ENCODE data around the gene ARHGAP26.

Gene ARHGAP26

DNA sequence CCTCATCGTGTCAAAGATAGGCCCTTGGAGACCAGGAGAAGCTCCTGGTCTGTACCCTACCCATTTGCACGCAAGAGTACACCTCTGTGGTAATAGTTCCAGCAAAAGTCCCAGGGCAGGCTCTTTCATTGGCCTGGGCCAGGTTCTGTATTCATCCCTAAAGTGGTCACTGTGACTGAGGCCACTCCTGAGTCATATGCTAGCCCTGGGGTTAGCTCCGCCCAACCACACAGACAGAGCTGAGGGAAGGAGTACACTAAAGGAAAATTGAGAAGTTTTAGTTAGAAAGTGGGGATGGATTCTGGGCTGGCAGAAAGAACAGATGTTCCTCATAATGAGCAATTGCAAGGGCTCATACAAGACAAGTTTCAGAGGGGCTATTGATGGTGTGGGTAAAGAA, 206.7 kb downstream of the ARHGAP26 start:
- Histone ChIP-seq H3K36me3 (ENCODE audit: control insufficient read depth, insufficient read depth, low read length) (no peaks in the 10 kb centered on the region), H3K27ac (ENCODE audit: insufficient read depth, low read depth, low read length, poor library complexity, severe bottlenecking) (no peak overlapping the region), H3K4me1 (ENCODE audit: control insufficient read depth, insufficient read depth, low read length) (peaks cover 6% of the 10 kb centered on the region), H3K4me3 (ENCODE audit: insufficient read depth, low read depth, low read length) (no peak overlapping the region), H3K9me3 (ENCODE audit: control insufficient read depth, low read length) (no peaks in the 10 kb centered on the region), H3K27me3 (ENCODE audit: control insufficient read depth, insufficient read depth, low read length, poor library complexity, severe bottlenecking) (no peaks in the 10 kb centered on the region)
- 98 to 99% methylated on average over 3 of the region's 3 CpGs for WGBS, 2 experiments

DNA sequence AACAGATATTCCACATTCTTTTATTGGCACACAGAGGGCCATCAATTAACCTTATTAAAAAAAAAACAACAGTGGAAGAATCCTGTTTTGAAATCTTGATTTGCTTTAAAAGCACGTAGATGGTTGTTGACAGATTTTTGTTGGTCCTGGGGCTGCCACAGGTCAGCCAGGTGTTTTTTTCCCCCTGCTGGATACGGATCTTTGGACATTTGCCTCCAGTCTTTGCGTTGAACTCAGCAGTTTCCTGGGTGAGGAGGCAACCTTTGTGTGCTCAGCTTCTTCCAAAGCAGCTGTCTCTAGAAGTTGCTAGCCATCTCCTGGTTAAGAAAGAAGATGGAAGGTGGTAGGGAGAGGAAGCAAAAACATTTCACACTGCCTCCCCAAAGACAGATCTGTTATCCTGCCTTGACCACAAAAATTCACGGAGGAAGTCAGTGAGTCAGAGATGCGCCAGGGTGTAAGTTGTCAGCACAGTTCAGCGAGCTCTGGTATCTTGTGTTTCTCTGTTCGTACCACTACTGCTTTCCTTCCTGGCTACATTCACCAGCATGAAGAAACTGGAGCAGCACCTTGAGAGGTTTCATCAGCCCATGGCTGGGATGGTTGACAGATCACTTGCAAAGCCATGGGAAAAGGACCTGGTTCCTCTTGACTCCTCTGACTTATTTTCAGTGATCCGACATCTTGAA, 207.3 kb downstream of the ARHGAP26 start:
- Histone ChIP-seq H3K27ac (ENCODE audit: insufficient read depth, low read depth, low read length, poor library complexity, severe bottlenecking) (no peak overlapping the region), H3K36me3 (ENCODE audit: control insufficient read depth, insufficient read depth, low read length) (no peaks in the 10 kb centered on the region), H3K9me3 (ENCODE audit: control insufficient read depth, low read length) (no peaks in the 10 kb centered on the region), H3K27me3 (ENCODE audit: control insufficient read depth, insufficient read depth, low read length, poor library complexity, severe bottlenecking) (no peaks in the 10 kb centered on the region), H3K4me3 (ENCODE audit: insufficient read depth, low read depth, low read length) (no peak overlapping the region), H3K4me1 (ENCODE audit: control insufficient read depth, insufficient read depth, low read length) (peaks cover 8% of the 10 kb centered on the region)
- 94 to 96% methylated on average over 8 of the region's 8 CpGs for WGBS, 2 experiments

GRCh38 chr5:142978252-142978651, 208.1 kb downstream of the ARHGAP26 start:
- H3K36me3 ChIP-seq (ENCODE audit: control insufficient read depth, insufficient read depth, low read length) = no peaks in the 10 kb centered on the region
- 91 to 95% methylated on average over 2 of the region's 2 CpGs for WGBS, 2 experiments
- H3K27me3 ChIP-seq (ENCODE audit: control insufficient read depth, insufficient read depth, low read length, poor library complexity, severe bottlenecking) = no peaks in the 10 kb centered on the region
- no peaks in the 10 kb centered on the region for H3K9me3 ChIP-seq (ENCODE audit: control insufficient read depth, low read length)
- H3K27ac ChIP-seq (ENCODE audit: insufficient read depth, low read depth, low read length, poor library complexity, severe bottlenecking) = no peak overlapping the region
- no peak overlapping the region for H3K4me3 ChIP-seq (ENCODE audit: insufficient read depth, low read depth, low read length)
- H3K4me1 ChIP-seq (ENCODE audit: control insufficient read depth, insufficient read depth, low read length) = peaks cover 12% of the 10 kb centered on the region

GRCh38 chr5:142978726-142979125, 208.5 kb downstream of the ARHGAP26 start:
- 85 to 94% methylated on average over 1 of the region's 1 CpG for WGBS, 2 experiments
- Histone ChIP-seq H3K4me3 (ENCODE audit: insufficient read depth, low read depth, low read length) (no peak overlapping the region), H3K36me3 (ENCODE audit: control insufficient read depth, insufficient read depth, low read length) (no peaks in the 10 kb centered on the region), H3K27ac (ENCODE audit: insufficient read depth, low read depth, low read length, poor library complexity, severe bottlenecking) (no peak overlapping the region), H3K27me3 (ENCODE audit: control insufficient read depth, insufficient read depth, low read length, poor library complexity, severe bottlenecking) (no peaks in the 10 kb centered on the region), H3K4me1 (ENCODE audit: control insufficient read depth, insufficient read depth, low read length) (peaks cover 12% of the 10 kb centered on the region), H3K9me3 (ENCODE audit: control insufficient read depth, low read length) (no peaks in the 10 kb centered on the region)

GRCh38 chr5:142979636-142980035, 209.5 kb downstream of the ARHGAP26 start:
- Histone ChIP-seq H3K4me1 (ENCODE audit: control insufficient read depth, insufficient read depth, low read length) (peaks cover 16% of the 10 kb centered on the region), H3K9me3 (ENCODE audit: control insufficient read depth, low read length) (no peaks in the 10 kb centered on the region), H3K36me3 (ENCODE audit: control insufficient read depth, insufficient read depth, low read length) (no peaks in the 10 kb centered on the region), H3K4me3 (ENCODE audit: insufficient read depth, low read depth, low read length) (no peak overlapping the region), H3K27ac (ENCODE audit: insufficient read depth, low read depth, low read length, poor library complexity, severe bottlenecking) (no peak overlapping the region), H3K27me3 (ENCODE audit: control insufficient read depth, insufficient read depth, low read length, poor library complexity, severe bottlenecking) (no peaks in the 10 kb centered on the region)
- WGBS, 2 experiments = 78 to 89% methylated on average over 3 of the region's 3 CpGs

GRCh38 chr5:142981475-142981874, 211.3 kb downstream of the ARHGAP26 start:
- no peak overlapping the region for H3K27ac ChIP-seq (ENCODE audit: insufficient read depth, low read depth, low read length, poor library complexity, severe bottlenecking)
- no peaks in the 10 kb centered on the region for H3K9me3 ChIP-seq (ENCODE audit: control insufficient read depth, low read length)
- peaks cover 16% of the 10 kb centered on the region for H3K4me1 ChIP-seq (ENCODE audit: control insufficient read depth, insufficient read depth, low read length)
- no peaks in the 10 kb centered on the region for H3K36me3 ChIP-seq (ENCODE audit: control insufficient read depth, insufficient read depth, low read length)
- 87 to 92% methylated on average over 5 of the region's 5 CpGs for WGBS, 2 experiments
- no peak overlapping the region for H3K4me3 ChIP-seq (ENCODE audit: insufficient read depth, low read depth, low read length)
- no peaks in the 10 kb centered on the region for H3K27me3 ChIP-seq (ENCODE audit: control insufficient read depth, insufficient read depth, low read length, poor library complexity, severe bottlenecking)

- Histone ChIP-seq H3K36me3 (ENCODE audit: control insufficient read depth, insufficient read depth, low read length) (no peaks in the 10 kb centered on the region), H3K27me3 (ENCODE audit: control insufficient read depth, insufficient read depth, low read length, poor library complexity, severe bottlenecking) (no peaks in the 10 kb centered on the region), H3K27ac (ENCODE audit: insufficient read depth, low read depth, low read length, poor library complexity, severe bottlenecking) (peak overlapping the region; percentile 46), H3K4me1 (ENCODE audit: control insufficient read depth, insufficient read depth, low read length) (peaks cover 16% of the 10 kb centered on the region), H3K9me3 (ENCODE audit: control insufficient read depth, low read length) (no peaks in the 10 kb centered on the region), H3K4me3 (ENCODE audit: insufficient read depth, low read depth, low read length) (no peak overlapping the region)
- 66 to 75% methylated on average over 5 to 6 of the region's 6 CpGs for WGBS, 2 experiments
These were observed 212.0 kb downstream of the ARHGAP26 start for GRCh38 chr5:142981886-142982820.

DNA sequence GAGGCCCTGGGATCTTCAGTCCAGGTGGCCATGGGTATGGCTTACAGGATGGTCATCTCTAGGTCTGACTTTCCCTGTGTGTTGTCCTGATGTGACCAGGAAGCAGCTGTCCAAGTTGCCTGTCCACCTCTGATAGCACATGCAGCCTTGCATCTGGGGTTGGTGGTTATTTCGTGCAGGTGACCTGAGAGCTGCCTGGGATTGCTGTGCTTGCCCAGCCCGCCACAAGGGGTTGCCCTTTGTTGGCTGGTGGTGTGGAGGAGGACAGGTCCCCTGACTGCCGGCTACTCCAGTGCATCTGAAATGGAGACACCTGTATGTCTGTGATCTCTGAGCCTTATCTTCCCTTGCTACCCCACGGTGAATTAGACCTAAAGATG, 212.6 kb downstream of the ARHGAP26 start:
- Histone ChIP-seq H3K27ac (ENCODE audit: insufficient read depth, low read depth, low read length, poor library complexity, severe bottlenecking) (peak overlapping the region; percentile 16), H3K4me3 (ENCODE audit: insufficient read depth, low read depth, low read length) (no peak overlapping the region), H3K36me3 (ENCODE audit: control insufficient read depth, insufficient read depth, low read length) (no peaks in the 10 kb centered on the region), H3K9me3 (ENCODE audit: control insufficient read depth, low read length) (no peaks in the 10 kb centered on the region), H3K4me1 (ENCODE audit: control insufficient read depth, insufficient read depth, low read length) (peaks cover 16% of the 10 kb centered on the region), H3K27me3 (ENCODE audit: control insufficient read depth, insufficient read depth, low read length, poor library complexity, severe bottlenecking) (no peaks in the 10 kb centered on the region)
- 82 to 89% methylated on average over 4 of the region's 4 CpGs for WGBS, 2 experiments

GRCh38 chr5:142984011-142984410, 213.8 kb downstream of the ARHGAP26 start:
- no peaks in the 10 kb centered on the region for H3K9me3 ChIP-seq (ENCODE audit: control insufficient read depth, low read length)
- peaks cover 16% of the 10 kb centered on the region for H3K4me1 ChIP-seq (ENCODE audit: control insufficient read depth, insufficient read depth, low read length)
- no peak overlapping the region for H3K4me3 ChIP-seq (ENCODE audit: insufficient read depth, low read depth, low read length)
- WGBS, 2 experiments = 89% methylated on average over 1 of the region's 1 CpG; no CpG with 5 or more reads in 1 of the 2 experiments
- no peaks in the 10 kb centered on the region for H3K36me3 ChIP-seq (ENCODE audit: control insufficient read depth, insufficient read depth, low read length)
- H3K27ac ChIP-seq (ENCODE audit: insufficient read depth, low read depth, low read length, poor library complexity, severe bottlenecking) = no peak overlapping the region
- H3K27me3 ChIP-seq (ENCODE audit: control insufficient read depth, insufficient read depth, low read length, poor library complexity, severe bottlenecking) = no peaks in the 10 kb centered on the region

GRCh38 chr5:142984525-142984924, 214.3 kb downstream of the ARHGAP26 start:
- no peaks in the 10 kb centered on the region for H3K9me3 ChIP-seq (ENCODE audit: control insufficient read depth, low read length)
- H3K4me1 ChIP-seq (ENCODE audit: control insufficient read depth, insufficient read depth, low read length) = peaks cover 16% of the 10 kb centered on the region
- no peaks in the 10 kb centered on the region for H3K27me3 ChIP-seq (ENCODE audit: control insufficient read depth, insufficient read depth, low read length, poor library complexity, severe bottlenecking)
- no peak overlapping the region for H3K4me3 ChIP-seq (ENCODE audit: insufficient read depth, low read depth, low read length)
- H3K36me3 ChIP-seq (ENCODE audit: control insufficient read depth, insufficient read depth, low read length) = no peaks in the 10 kb centered on the region
- no peak overlapping the region for H3K27ac ChIP-seq (ENCODE audit: insufficient read depth, low read depth, low read length, poor library complexity, severe bottlenecking)
- 96% methylated on average over 2 of the region's 2 CpGs; no CpG with 5 or more reads in 1 of the 2 experiments for WGBS, 2 experiments
